Stimulated activated naive CD4-positive, alpha-beta T cell treated with Interleukin-2 at 50 U/mL for 16 hours (primary cell): ENCODE results near the gene PEG3.

Experiments used
- DNase-seq: peaks from one replicate; lab custom pipeline; 2025; lab: John Stamatoyannopoulos, UW

The PEG3 gene

DNA sequence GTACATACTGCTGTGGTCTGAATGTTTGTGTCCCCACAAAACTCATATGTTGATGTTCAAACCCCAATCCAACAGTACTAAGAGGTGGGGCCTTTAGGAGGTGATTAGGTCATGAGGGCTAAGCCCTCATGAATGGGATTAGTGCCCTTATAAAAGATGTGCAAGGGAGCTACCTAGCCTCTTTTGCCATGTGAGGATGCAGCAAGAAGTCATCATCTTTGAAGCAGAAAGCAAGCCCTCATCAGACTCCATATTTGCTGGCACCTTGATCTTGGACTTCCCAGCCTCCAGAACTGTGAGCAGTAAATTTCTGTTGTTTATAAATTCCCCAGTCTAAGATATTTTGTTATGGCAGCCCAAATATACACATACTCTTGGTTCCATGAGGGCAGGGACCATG lies 33.9 kb downstream of the PEG3 start:
- no peak for DNase-seq
